ENCODE data around the gene CD300LD.

CD300LD gene

DNA sequence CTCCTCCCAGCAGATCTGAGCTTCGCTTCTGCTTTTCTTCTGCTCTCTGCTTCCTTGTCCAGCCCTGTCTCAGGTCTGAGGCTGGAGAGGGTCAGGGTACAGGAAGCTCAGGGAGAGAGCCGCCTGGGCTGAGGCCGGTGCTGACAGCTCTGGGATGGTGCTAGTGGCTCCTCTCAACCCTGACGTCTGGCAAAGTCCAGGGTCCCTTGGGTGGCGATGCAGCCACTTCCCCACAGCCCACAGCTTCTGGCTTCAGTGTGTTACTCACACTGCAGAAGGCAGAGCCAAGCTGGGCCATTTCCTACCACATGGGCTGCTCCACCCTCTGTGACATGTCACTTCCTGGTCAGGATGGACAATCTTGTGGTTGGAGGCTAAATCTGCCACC lies 46.2 kb downstream of the CD300LD start, which contains the start of gene CD300C:
TSS of gene CD300C (minus strand) at position 273 of the 388 bp plus-strand sequence. CDS start 333 bp downstream, outside the sequence.
- no peak within 1 kb of the TSS for H3K4me2 ChIP-seq (ENCODE audit: low read length)
- H4K91ac ChIP-seq (ENCODE audit: low read depth, low read length): no peak within 1 kb of the TSS
- no peak within 1 kb of the TSS for H3K18ac ChIP-seq (ENCODE audit: low read length)
- H3K23ac ChIP-seq (ENCODE audit: low read length): no peak within 1 kb of the TSS
- H3K4me1 ChIP-seq (ENCODE audit: control insufficient read depth in 1 of 2, insufficient read depth in 2 of 2, low read length in 2 of 2): no peaks in the 10 kb centered on the region
- no peak within 1 kb of the TSS for H3K9ac ChIP-seq (ENCODE audit: low read length)
- no peak within 1 kb of the TSS for H4K12ac ChIP-seq (ENCODE audit: low read depth, low read length)
- no peak within 1 kb of the TSS for H2BK12ac ChIP-seq (ENCODE audit: low read length)
- H2BK5ac ChIP-seq (ENCODE audit: low read depth, low read length, poor library complexity): no peak within 1 kb of the TSS
- no peaks in the 10 kb centered on the region for H3K27me3 ChIP-seq (ENCODE audit: insufficient read depth, low read length)
- H4K8ac ChIP-seq (ENCODE audit: low read depth, low read length): no peak within 1 kb of the TSS
- H3K14ac ChIP-seq (ENCODE audit: low read length): no peak within 1 kb of the TSS
- H3K27ac ChIP-seq (ENCODE audit: low read depth, low read length): no peak within 1 kb of the TSS
- no peaks in the 10 kb centered on the region for H3K36me3 ChIP-seq (ENCODE audit: control insufficient read depth in 1 of 2, insufficient read depth in 2 of 2, low read length in 2 of 2)
- no peak within 1 kb of the TSS for H3K4me3 ChIP-seq (ENCODE audit: low read depth, low read length)
- H2AFZ ChIP-seq (ENCODE audit: insufficient read depth, low read length, poor library complexity): no peak within 1 kb of the TSS
- no peaks in the 10 kb centered on the region for H3K9me3 ChIP-seq (ENCODE audit: insufficient read depth, low read depth, low read length)
- H3K79me2 ChIP-seq (ENCODE audit: control insufficient read depth, insufficient read depth, low read length, poor library complexity): no peaks in the 10 kb centered on the region
- H2AK5ac ChIP-seq (ENCODE audit: low read length): no peak within 1 kb of the TSS
- no peak within 1 kb of the TSS for H2BK120ac ChIP-seq (ENCODE audit: insufficient read depth, low read length, poor library complexity)
- no peaks in the 10 kb centered on the region for H3K79me1 ChIP-seq (ENCODE audit: low read length)
- no peak within 1 kb of the TSS for H3K4ac ChIP-seq (ENCODE audit: low read depth, low read length)
- WGBS (ENCODE audit: extremely low coverage, insufficient coverage, insufficient read length): no CpG with 5 or more reads among the region's 5 CpGs
- DNase-seq: peak; percentile 10 to 13

DNA sequence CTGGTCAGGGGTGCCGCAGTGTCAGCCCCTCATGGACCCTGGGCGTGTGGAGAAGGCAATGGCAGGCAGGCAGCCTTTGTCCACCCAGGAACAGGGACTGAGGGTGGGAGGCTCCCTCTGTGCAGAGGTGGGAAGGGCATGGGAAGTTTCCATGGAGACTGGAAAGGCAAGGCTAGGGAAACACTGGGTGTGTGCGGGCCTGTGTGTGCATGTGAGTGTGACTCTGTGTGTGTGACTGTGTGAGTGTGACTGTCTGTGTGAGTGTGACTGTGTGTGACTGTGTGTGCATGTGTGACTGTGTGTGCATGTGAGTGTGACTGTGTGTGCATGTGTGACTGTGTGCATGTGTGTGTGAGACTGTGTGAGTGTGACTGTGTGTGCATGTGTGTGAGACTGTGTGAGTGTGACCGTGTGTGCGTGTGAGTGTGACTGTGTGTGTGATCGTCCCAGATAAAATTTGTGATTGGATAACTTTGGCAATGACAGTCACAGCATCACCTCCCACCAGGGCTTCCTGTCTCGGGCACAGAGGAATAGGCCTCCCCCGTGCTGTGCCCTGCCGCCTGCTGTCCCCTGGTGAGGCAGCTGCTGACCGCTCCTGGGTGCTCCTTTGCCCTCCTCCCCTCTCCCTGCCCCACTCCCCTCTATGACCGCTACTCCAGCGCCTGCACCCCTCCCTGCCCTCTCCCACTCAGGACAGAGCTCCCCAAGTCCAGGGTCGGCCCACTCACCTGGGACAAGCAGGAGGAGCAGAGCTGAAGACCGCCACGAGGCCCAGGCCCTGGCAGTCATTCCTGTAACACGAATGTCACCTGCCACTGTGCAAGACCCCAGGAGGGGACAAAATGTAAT lies 46.9 kb downstream of the CD300LD start:
- no peak overlapping the region for H4K12ac ChIP-seq (ENCODE audit: low read depth, low read length)
- H3K4me3 ChIP-seq (ENCODE audit: low read depth, low read length): no peak overlapping the region

DNA sequence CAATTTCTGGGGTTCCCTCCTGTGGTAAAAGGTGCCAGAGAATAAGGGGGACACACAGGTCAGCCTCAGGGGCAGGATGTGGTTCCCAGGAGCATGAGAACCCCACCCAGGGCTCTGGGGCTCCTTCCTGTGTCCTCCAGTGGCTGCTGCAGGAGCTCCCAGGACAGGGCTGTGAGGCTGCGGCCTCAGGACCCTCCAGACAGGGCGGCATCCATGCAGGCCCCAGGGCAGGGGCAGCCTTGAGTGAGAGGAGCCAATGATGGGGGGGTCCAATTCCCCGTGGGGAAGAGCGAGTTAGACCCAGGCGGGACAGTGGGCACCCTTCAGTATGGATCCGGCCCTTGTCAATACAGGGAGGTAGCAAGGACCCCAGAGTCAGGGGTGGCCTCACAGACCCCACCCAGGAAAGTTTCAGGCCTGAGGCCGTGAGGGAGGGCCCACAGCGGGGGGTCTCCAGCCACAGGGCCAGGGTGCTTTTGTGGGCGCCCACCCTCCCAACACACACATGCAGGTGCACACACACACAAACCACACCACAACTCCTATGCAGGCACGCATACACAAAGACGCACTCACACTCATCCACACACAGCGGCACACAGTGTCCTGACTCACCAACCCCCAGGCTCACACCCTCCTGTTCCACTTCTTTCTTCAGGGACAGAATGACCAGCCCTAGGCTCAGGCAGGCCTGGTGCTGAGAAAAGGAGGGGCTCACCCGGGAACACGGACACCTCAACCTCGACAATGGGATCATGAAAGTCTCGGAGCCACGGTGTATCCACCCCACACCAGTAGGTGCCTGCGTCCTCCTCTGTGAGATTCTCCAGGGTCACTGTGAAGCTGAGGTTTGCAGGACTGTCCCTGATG lies 48.0 kb downstream of the CD300LD start:
- Histone ChIP-seq H3K36me3 (ENCODE audit: control insufficient read depth in 1 of 2, insufficient read depth in 2 of 2, low read length in 2 of 2) (no peaks in the 10 kb centered on the region), H2AK5ac (ENCODE audit: low read length) (no peak overlapping the region), H3K4me1 (ENCODE audit: control insufficient read depth in 1 of 2, insufficient read depth in 2 of 2, low read length in 2 of 2) (no peaks in the 10 kb centered on the region), H3K79me1 (ENCODE audit: low read length) (no peaks in the 10 kb centered on the region), H3K27me3 (ENCODE audit: insufficient read depth, low read length) (no peaks in the 10 kb centered on the region), H4K8ac (ENCODE audit: low read depth, low read length) (no peak overlapping the region), H3K9ac (ENCODE audit: low read length) (no peak overlapping the region), H2BK120ac (ENCODE audit: insufficient read depth, low read length, poor library complexity) (no peak overlapping the region), H4K91ac (ENCODE audit: low read depth, low read length) (no peak overlapping the region), H4K12ac (ENCODE audit: low read depth, low read length) (no peak overlapping the region), H3K18ac (ENCODE audit: low read length) (no peak overlapping the region), H2AFZ (ENCODE audit: insufficient read depth, low read length, poor library complexity) (no peak overlapping the region), H3K4me2 (ENCODE audit: low read length) (no peak overlapping the region), H3K4ac (ENCODE audit: low read depth, low read length) (no peak overlapping the region), H2BK12ac (ENCODE audit: low read length) (no peak overlapping the region), H3K14ac (ENCODE audit: low read length) (no peak overlapping the region), H3K23ac (ENCODE audit: low read length) (no peak overlapping the region), H3K79me2 (ENCODE audit: control insufficient read depth, insufficient read depth, low read length, poor library complexity) (no peaks in the 10 kb centered on the region), H3K27ac (ENCODE audit: low read depth, low read length) (no peak overlapping the region), H3K4me3 (ENCODE audit: low read depth, low read length) (no peak overlapping the region), H3K9me3 (ENCODE audit: insufficient read depth, low read depth, low read length) (no peaks in the 10 kb centered on the region), H2BK5ac (ENCODE audit: low read depth, low read length, poor library complexity) (no peak overlapping the region)
- no CpG with 5 or more reads among the region's 18 CpGs for WGBS (ENCODE audit: extremely low coverage, insufficient coverage, insufficient read length)
- DNase-seq: no peak

More for the DNA sequence above, 46.9 kb downstream of the CD300LD start:
- Histone ChIP-seq H2AK5ac (ENCODE audit: low read length) (no peak overlapping the region), H3K79me2 (ENCODE audit: control insufficient read depth, insufficient read depth, low read length, poor library complexity) (no peaks in the 10 kb centered on the region), H3K4me2 (ENCODE audit: low read length) (no peak overlapping the region), H3K23ac (ENCODE audit: low read length) (no peak overlapping the region), H3K9ac (ENCODE audit: low read length) (no peak overlapping the region), H3K79me1 (ENCODE audit: low read length) (no peaks in the 10 kb centered on the region), H3K4me1 (ENCODE audit: control insufficient read depth in 1 of 2, insufficient read depth in 2 of 2, low read length in 2 of 2) (no peaks in the 10 kb centered on the region), H2AFZ (ENCODE audit: insufficient read depth, low read length, poor library complexity) (no peak overlapping the region), H3K27ac (ENCODE audit: low read depth, low read length) (no peak overlapping the region), H2BK5ac (ENCODE audit: low read depth, low read length, poor library complexity) (no peak overlapping the region), H4K8ac (ENCODE audit: low read depth, low read length) (no peak overlapping the region), H2BK12ac (ENCODE audit: low read length) (no peak overlapping the region), H3K27me3 (ENCODE audit: insufficient read depth, low read length) (no peaks in the 10 kb centered on the region), H3K14ac (ENCODE audit: low read length) (no peak overlapping the region), H2BK120ac (ENCODE audit: insufficient read depth, low read length, poor library complexity) (no peak overlapping the region), H3K36me3 (ENCODE audit: control insufficient read depth in 1 of 2, insufficient read depth in 2 of 2, low read length in 2 of 2) (no peaks in the 10 kb centered on the region), H3K4ac (ENCODE audit: low read depth, low read length) (no peak overlapping the region), H3K9me3 (ENCODE audit: insufficient read depth, low read depth, low read length) (no peaks in the 10 kb centered on the region), H4K91ac (ENCODE audit: low read depth, low read length) (no peak overlapping the region), H3K18ac (ENCODE audit: low read length) (no peak overlapping the region)
- DNase-seq: no peak
- WGBS (ENCODE audit: extremely low coverage, insufficient coverage, insufficient read length): no CpG with 5 or more reads among the region's 16 CpGs

DNA sequence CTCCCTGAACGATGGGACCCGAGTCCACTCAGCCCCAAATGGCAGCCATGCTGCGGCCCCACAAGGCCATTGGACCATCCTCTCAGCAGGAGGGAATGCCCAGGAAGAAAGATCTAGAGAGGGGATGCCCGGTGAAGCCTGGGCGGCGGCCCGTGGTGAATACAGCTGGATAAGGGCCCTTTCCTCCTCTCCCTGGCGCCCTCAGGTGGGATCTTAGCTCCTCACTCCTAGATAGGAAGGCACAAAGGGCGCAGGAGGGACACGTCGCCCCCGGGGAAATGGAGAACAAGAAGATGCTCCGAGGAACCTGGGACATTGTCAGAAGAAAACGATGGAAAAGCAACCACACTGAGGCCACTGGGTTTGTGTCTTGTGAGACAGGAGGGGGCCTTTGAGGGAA lies 48.7 kb downstream of the CD300LD start:
- Histone ChIP-seq H3K4ac (ENCODE audit: low read depth, low read length) (no peak overlapping the region), H3K79me1 (ENCODE audit: low read length) (no peaks in the 10 kb centered on the region), H2BK12ac (ENCODE audit: low read length) (no peak overlapping the region), H3K27ac (ENCODE audit: low read depth, low read length) (no peak overlapping the region), H3K27me3 (ENCODE audit: insufficient read depth, low read length) (no peaks in the 10 kb centered on the region), H2AK5ac (ENCODE audit: low read length) (no peak overlapping the region), H3K14ac (ENCODE audit: low read length) (no peak overlapping the region), H3K9ac (ENCODE audit: low read length) (no peak overlapping the region), H4K8ac (ENCODE audit: low read depth, low read length) (no peak overlapping the region), H2AFZ (ENCODE audit: insufficient read depth, low read length, poor library complexity) (no peak overlapping the region), H4K12ac (ENCODE audit: low read depth, low read length) (no peak overlapping the region), H3K23ac (ENCODE audit: low read length) (no peak overlapping the region), H4K91ac (ENCODE audit: low read depth, low read length) (no peak overlapping the region), H3K4me1 (ENCODE audit: control insufficient read depth in 1 of 2, insufficient read depth in 2 of 2, low read length in 2 of 2) (no peaks in the 10 kb centered on the region), H3K36me3 (ENCODE audit: control insufficient read depth in 1 of 2, insufficient read depth in 2 of 2, low read length in 2 of 2) (no peaks in the 10 kb centered on the region), H3K18ac (ENCODE audit: low read length) (no peak overlapping the region), H3K9me3 (ENCODE audit: insufficient read depth, low read depth, low read length) (no peaks in the 10 kb centered on the region), H2BK120ac (ENCODE audit: insufficient read depth, low read length, poor library complexity) (no peak overlapping the region), H3K4me2 (ENCODE audit: low read length) (no peak overlapping the region), H3K79me2 (ENCODE audit: control insufficient read depth, insufficient read depth, low read length, poor library complexity) (no peaks in the 10 kb centered on the region), H2BK5ac (ENCODE audit: low read depth, low read length, poor library complexity) (no peak overlapping the region), H3K4me3 (ENCODE audit: low read depth, low read length) (no peak overlapping the region)
- no CpG with 5 or more reads among the region's 14 CpGs for WGBS (ENCODE audit: extremely low coverage, insufficient coverage, insufficient read length)
- no peak for DNase-seq

Measured in trophoblast cell (in vitro differentiated cells and primary cell).